C4-2B (cell line): ENCODE data around the gene DACT1.

Source experiments
- ZFX ChIP-seq: fragments of 450-650 bp; IDR thresholded peaks from 2 replicates; pipeline ENCODE4 v1.6.1; 2017
- TF ChIP-seq, protein P1 (sequence below): fragments of 450-650 bp; conservative IDR thresholded peaks from 2 replicates; pipeline ENCODE4 v1.5.1; 2017; ENCODE audit warnings: mild to moderate bottlenecking

DNA sequence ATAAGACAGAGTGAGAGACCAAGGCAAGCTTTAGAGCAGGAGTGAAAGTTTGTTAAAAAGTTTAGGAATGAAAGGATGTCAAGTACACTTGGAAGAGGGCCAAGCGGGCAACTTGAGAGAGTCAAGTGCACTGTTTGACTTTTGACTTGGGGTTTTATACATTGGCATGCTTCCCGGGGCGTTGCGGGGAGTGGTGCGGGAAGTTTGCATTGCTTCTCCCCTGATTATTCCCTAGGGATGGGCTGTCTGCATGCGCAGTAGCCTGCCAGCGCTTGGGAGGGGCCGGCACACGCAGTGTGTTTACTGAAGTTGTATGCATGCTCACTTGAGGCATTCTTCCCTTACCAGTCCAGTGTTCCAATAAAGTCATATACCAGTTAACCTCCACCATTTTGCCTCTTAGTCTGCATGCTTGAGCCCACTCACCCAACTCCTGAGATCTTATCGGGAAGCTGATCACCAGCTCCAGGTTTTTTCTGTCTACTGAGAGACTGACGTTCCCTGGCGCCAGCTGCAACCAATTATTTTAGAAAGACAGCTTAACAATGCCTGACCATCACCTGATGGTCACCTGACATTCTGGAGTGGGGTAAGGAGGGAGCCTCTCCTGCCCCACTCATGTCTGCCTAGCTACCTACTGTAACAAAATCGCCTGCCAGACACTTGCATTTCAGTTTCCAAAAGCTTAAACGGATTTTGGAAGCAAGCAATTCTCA lies 53.2 kb downstream of the DACT1 start:
- TF ChIP-seq, protein P1, sequence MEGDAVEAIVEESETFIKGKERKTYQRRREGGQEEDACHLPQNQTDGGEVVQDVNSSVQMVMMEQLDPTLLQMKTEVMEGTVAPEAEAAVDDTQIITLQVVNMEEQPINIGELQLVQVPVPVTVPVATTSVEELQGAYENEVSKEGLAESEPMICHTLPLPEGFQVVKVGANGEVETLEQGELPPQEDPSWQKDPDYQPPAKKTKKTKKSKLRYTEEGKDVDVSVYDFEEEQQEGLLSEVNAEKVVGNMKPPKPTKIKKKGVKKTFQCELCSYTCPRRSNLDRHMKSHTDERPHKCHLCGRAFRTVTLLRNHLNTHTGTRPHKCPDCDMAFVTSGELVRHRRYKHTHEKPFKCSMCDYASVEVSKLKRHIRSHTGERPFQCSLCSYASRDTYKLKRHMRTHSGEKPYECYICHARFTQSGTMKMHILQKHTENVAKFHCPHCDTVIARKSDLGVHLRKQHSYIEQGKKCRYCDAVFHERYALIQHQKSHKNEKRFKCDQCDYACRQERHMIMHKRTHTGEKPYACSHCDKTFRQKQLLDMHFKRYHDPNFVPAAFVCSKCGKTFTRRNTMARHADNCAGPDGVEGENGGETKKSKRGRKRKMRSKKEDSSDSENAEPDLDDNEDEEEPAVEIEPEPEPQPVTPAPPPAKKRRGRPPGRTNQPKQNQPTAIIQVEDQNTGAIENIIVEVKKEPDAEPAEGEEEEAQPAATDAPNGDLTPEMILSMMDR = no peak
- TF ChIP-seq ZFX = no peak
